ENCODE data around the gene CD99.

DNA sequence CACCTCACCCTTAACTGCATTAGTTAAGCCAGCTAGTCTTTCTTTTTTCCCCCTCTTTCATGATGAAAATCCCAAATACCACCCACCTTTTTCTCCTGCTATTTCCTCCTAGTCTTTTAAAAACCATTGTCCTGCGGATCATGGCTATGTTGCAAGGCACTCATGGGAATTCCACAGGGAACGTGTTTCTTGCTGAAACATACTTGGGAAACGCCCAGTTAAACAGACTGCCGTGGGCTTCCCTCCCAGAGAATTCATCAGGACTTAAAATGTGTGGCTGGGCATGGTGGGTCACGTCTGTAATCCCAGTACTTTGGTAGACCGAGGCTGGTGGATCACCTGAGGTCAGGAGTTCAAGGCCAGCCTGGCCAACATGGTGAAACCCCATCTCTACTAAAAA is 92.9 kb downstream of the CD99 start:
- TF ChIP-seq, protein P1, sequence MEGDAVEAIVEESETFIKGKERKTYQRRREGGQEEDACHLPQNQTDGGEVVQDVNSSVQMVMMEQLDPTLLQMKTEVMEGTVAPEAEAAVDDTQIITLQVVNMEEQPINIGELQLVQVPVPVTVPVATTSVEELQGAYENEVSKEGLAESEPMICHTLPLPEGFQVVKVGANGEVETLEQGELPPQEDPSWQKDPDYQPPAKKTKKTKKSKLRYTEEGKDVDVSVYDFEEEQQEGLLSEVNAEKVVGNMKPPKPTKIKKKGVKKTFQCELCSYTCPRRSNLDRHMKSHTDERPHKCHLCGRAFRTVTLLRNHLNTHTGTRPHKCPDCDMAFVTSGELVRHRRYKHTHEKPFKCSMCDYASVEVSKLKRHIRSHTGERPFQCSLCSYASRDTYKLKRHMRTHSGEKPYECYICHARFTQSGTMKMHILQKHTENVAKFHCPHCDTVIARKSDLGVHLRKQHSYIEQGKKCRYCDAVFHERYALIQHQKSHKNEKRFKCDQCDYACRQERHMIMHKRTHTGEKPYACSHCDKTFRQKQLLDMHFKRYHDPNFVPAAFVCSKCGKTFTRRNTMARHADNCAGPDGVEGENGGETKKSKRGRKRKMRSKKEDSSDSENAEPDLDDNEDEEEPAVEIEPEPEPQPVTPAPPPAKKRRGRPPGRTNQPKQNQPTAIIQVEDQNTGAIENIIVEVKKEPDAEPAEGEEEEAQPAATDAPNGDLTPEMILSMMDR (IDR thresholded peaks at IDR 0.05; ENCODE audit: insufficient read depth, low read length, poor library complexity, severe bottlenecking) = no peak
- no peak for TF ChIP-seq EZH2phosphoT487 (conservative IDR thresholded peaks at IDR 0.05; ENCODE audit: low read length)

Measured in SU-DHL-6 (cell line).